ENCODE measurements around the gene SOX21.

DNA sequence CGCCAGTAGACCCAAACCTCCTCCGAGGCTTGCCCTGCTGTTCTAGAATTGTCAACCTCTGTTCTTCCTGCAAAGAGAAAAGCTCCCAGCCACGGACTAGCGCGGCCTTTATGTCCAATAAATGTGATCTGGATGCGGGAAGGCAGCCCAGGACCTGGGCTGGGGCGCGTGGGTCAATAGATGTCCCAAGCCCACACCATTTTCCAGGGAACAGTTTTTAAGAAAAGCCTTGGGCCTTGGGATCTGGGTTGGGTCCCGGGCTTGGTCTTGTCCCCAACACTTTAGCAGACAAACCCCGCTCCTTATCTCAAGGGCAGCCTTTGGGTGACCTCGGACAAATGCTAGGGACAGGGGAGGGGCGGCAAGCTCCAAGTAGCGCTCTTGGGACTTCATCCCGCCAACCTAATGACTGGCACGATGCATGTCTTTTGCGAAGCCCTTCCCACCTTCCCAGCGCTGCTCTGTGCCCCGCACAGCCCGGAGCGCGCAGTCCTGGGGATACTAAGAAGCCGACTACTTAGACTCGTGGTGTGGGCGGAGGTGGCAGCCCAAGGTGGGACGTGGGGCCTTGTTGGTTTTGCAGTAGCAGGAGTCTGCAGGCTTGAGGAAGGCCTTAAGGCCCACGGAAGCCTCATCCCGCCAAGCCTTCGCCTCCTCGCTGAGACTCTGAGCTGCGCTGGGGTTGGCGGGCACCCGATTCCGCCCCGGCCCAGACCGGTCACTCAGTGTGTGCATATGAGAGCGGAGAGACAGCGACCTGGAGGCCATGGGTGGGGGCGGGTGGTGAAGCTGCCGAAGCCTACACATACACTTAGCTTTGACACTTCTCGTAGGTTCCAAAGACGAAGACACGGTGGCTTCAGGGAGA lies 10.8 kb downstream of the SOX21 start:
- TF ChIP-seq, protein P1, sequence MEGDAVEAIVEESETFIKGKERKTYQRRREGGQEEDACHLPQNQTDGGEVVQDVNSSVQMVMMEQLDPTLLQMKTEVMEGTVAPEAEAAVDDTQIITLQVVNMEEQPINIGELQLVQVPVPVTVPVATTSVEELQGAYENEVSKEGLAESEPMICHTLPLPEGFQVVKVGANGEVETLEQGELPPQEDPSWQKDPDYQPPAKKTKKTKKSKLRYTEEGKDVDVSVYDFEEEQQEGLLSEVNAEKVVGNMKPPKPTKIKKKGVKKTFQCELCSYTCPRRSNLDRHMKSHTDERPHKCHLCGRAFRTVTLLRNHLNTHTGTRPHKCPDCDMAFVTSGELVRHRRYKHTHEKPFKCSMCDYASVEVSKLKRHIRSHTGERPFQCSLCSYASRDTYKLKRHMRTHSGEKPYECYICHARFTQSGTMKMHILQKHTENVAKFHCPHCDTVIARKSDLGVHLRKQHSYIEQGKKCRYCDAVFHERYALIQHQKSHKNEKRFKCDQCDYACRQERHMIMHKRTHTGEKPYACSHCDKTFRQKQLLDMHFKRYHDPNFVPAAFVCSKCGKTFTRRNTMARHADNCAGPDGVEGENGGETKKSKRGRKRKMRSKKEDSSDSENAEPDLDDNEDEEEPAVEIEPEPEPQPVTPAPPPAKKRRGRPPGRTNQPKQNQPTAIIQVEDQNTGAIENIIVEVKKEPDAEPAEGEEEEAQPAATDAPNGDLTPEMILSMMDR (IDR thresholded peaks at IDR 0.05), result no peak
- TF ChIP-seq POLR2A (IDR thresholded peaks at IDR 0.05), result no peak
